Smooth muscle cell (in vitro differentiated cells): ENCODE data around the gene PLAC8. TPM values are rescaled to one million over a fixed set of nuclear protein-coding genes. Genes with fewer than 3 reads are reported as not detected.
"Not testable (repeated sequence)": the region's sequence is repeated elsewhere in the genome, so short reads cannot be mapped to it uniquely, and the experiment has no call there.

Experiments used
- DNase-seq: peaks from one replicate; lab custom pipeline; 2025; ENCODE audit not compliant: unreplicated experiment; lab: John Stamatoyannopoulos, UW
- H2AFZ ChIP-seq: fragments of 200-600 bp; sonication (generic); 2 replicates; pipeline ENCODE4 v1.6.0; 2016; ENCODE audit warnings: antibody characterized with exemption, low read depth, mild to moderate bottlenecking
- H3F3A ChIP-seq: fragments of 200-600 bp; sonication (generic); 2 replicates; pipeline ENCODE4 v1.6.0; 2017; ENCODE audit warnings: antibody characterized with exemption, low read depth
- H3K27ac ChIP-seq: fragments of 200-600 bp; sonication (generic); 2 replicates; pipeline ENCODE4 v1.5.1; 2016; ENCODE audit warnings: low read depth, mild to moderate bottlenecking
- H3K27me3 ChIP-seq: fragments of 200-600 bp; sonication (generic); 2 replicates; pipeline ENCODE4 v1.6.1; 2016; ENCODE audit warnings: low read depth, mild to moderate bottlenecking
- H3K36me3 ChIP-seq: fragments of 200-600 bp; sonication (generic); 2 replicates; pipeline ENCODE4 v1.5.1; 2016; ENCODE audit warnings: low read depth
- H3K4me1 ChIP-seq: fragments of 200-600 bp; sonication (generic); 2 replicates; pipeline ENCODE4 v1.5.1; 2016; ENCODE audit warnings: low read depth
- H3K4me2 ChIP-seq: fragments of 200-600 bp; sonication (generic); 2 replicates; pipeline ENCODE4 v1.6.0; 2016; ENCODE audit warnings: mild to moderate bottlenecking
- H3K4me3 ChIP-seq: fragments of 200-600 bp; sonication (generic); 2 replicates; pipeline ENCODE4 v1.5.1; 2016; ENCODE audit warnings: mild to moderate bottlenecking
- H3K79me2 ChIP-seq: fragments of 200-600 bp; sonication (generic); 2 replicates; pipeline ENCODE4 v1.6.0; 2016; ENCODE audit warnings: low read depth, mild to moderate bottlenecking
- H3K9ac ChIP-seq: fragments of 200-600 bp; sonication (generic); 2 replicates; pipeline ENCODE4 v1.6.0; 2016; ENCODE audit warnings: low read depth
- H3K9me3 ChIP-seq: fragments of 200-600 bp; sonication (generic); replicated peaks from 2 replicates; pipeline ENCODE4 v1.5.1; 2016; ENCODE audit warnings: low read depth
- H4K20me1 ChIP-seq: fragments of 200-600 bp; sonication (generic); 2 replicates; pipeline ENCODE4 v1.6.0; 2016; ENCODE audit warnings: low read depth
- CTCF ChIP-seq: fragments of 200-600 bp; sonication (generic); IDR thresholded peaks from 2 replicates; pipeline ENCODE4 v1.5.1; 2017; ENCODE audit warnings: borderline replicate concordance, mild to moderate bottlenecking, antibody characterized with exemption; ENCODE audit not compliant: insufficient read depth, poor library complexity, severe bottlenecking
- WGBS: methylation state at CpG from one replicate; pipeline ENCODE4 v1.1.7; 2016; ENCODE audit warnings: low lambda C conversion rate; 5-methylcytosine and 5-hydroxymethylcytosine counted together
- polyA plus RNA-seq: library from polyadenylated mRNA; unstranded; fragments of >200 nt; fragmentation: Nextera tagmentation; extraction: Ambion mirVana; gene quantifications from 2 replicates; pipeline ENCODE4 v1.2.1, GENCODE V29; 2016
- total RNA-seq: library from RNA; depleted of rRNA; stranded (reverse); fragments of >200 nt; gene quantifications from 2 replicates; pipeline ENCODE4 v1.2.3, GENCODE V29; 2014

The PLAC8 gene
- total and polyA plus RNA-seq, 2 experiments from 2014 or later: 5.0 to 25.6 TPM

GRCh38 chr4:83046693-83047473 lies 67.6 kb downstream of the PLAC8 start:
- Histone ChIP-seq H3K4me1 (no peaks in the 10 kb centered on the region), H3K36me3 (peaks cover 14% of the 10 kb centered on the region), H4K20me1 (peaks cover 41% of the 10 kb centered on the region), H3K27me3 (no peaks in the 10 kb centered on the region), H3K27ac (no peak overlapping the region), H2AFZ (no peak overlapping the region), H3K4me2 (no peak overlapping the region), H3K9ac (no peak overlapping the region), H3K4me3 (no peak overlapping the region), H3K9me3 (no peaks in the 10 kb centered on the region), H3F3A (no peaks in the 10 kb centered on the region), H3K79me2 (peaks cover 61% of the 10 kb centered on the region)
- 95% methylated on average over 8 of the region's 8 CpGs for WGBS
- TF ChIP-seq CTCF: no peak
- no peak for DNase-seq

- Histone ChIP-seq H3K27ac (no peak overlapping the region), H3K4me2 (no peak overlapping the region), H3K4me1 (no peaks in the 10 kb centered on the region), H3K79me2 (peaks cover 84% of the 10 kb centered on the region), H3K9me3 (no peaks in the 10 kb centered on the region), H3K9ac (no peak overlapping the region), H3F3A (no peaks in the 10 kb centered on the region), H3K36me3 (no peaks in the 10 kb centered on the region), H3K4me3 (no peak overlapping the region), H3K27me3 (no peaks in the 10 kb centered on the region), H2AFZ (no peak overlapping the region), H4K20me1 (peaks cover 57% of the 10 kb centered on the region)
- WGBS: 94% methylated on average over 14 of the region's 14 CpGs
- DNase-seq: no peak
- TF ChIP-seq CTCF: no peak
These were observed 70.6 kb downstream of the PLAC8 start for GRCh38 chr4:83043801-83044407.

- not testable (repeated sequence) for DNase-seq, H3K27me3 ChIP-seq, H3F3A ChIP-seq, H3K9me3 ChIP-seq, H3K4me2 ChIP-seq, H3K9ac ChIP-seq, H3K4me1 ChIP-seq, H3K36me3 ChIP-seq, H3K27ac ChIP-seq, H3K4me3 ChIP-seq, H2AFZ ChIP-seq
- Histone ChIP-seq H4K20me1 (peaks cover 63% of the 10 kb centered on the region), H3K79me2 (peaks cover 90% of the 10 kb centered on the region)
- WGBS: 100% methylated on average over 2 of the region's 2 CpGs
These were observed 71.4 kb downstream of the PLAC8 start for GRCh38 chr4:83043157-83043556.

GRCh38 chr4:83040269-83040668 lies 74.3 kb downstream of the PLAC8 start:
- H3K4me2 ChIP-seq: no peak overlapping the region
- no peak for TF ChIP-seq CTCF
- H3K4me1 ChIP-seq: peaks cover 7% of the 10 kb centered on the region
- peaks cover 71% of the 10 kb centered on the region for H4K20me1 ChIP-seq
- no peak overlapping the region for H2AFZ ChIP-seq
- no peaks in the 10 kb centered on the region for H3K36me3 ChIP-seq
- 96% methylated on average over 3 of the region's 3 CpGs for WGBS
- no peaks in the 10 kb centered on the region for H3K27me3 ChIP-seq
- H3K79me2 ChIP-seq: peaks cover 98% of the 10 kb centered on the region
- DNase-seq: no peak
- no peaks in the 10 kb centered on the region for H3K9me3 ChIP-seq
- H3K27ac ChIP-seq: no peak overlapping the region
- H3K9ac ChIP-seq: no peak overlapping the region
- no peak overlapping the region for H3K4me3 ChIP-seq
- no peaks in the 10 kb centered on the region for H3F3A ChIP-seq

Other genes starting within 250 kb of the PLAC8 start
- 490 TPM in 2 replicates for gene SEC31A, start 223.6 kb downstream of the PLAC8 start, total RNA-seq
- gene SEC31A, start 223.6 kb downstream of the PLAC8 start, polyA plus RNA-seq: 315 and 339 TPM in 2 replicates
- 4.4 and 7.8 TPM in 2 replicates for gene THAP9, start 214.0 kb downstream of the PLAC8 start, total RNA-seq
- gene THAP9, start 214.0 kb downstream of the PLAC8 start, polyA plus RNA-seq: 1.2 and 2.2 TPM in 2 replicates
- 24.1 and 25.1 TPM in 2 replicates for gene LIN54, start 103.9 kb downstream of the PLAC8 start, total RNA-seq
- 3.9 and 5.0 TPM in 2 replicates for gene LIN54, start 103.9 kb downstream of the PLAC8 start, polyA plus RNA-seq
- 55.5 and 69.8 TPM in 2 replicates for gene COPS4, start 79.5 kb downstream of the PLAC8 start, total RNA-seq
- 41.2 and 53.4 TPM in 2 replicates for gene COPS4, start 79.5 kb downstream of the PLAC8 start, polyA plus RNA-seq
- 5.7 and 7.3 TPM in 2 replicates for gene COQ2, start 170.1 kb upstream of the PLAC8 start, total RNA-seq
- gene COQ2, start 170.1 kb upstream of the PLAC8 start, polyA plus RNA-seq: 8.1 and 11.5 TPM in 2 replicates
- gene HPSE, start 220.1 kb upstream of the PLAC8 start, total RNA-seq: 0.22 and 1.3 TPM in 2 replicates
- gene HPSE, start 220.1 kb upstream of the PLAC8 start, polyA plus RNA-seq: 0.50 TPM in 1 of 2 replicates, not detected in the other